ENCODE data around the gene SEC24D.
"Not testable (repeated sequence)": the region's sequence is repeated elsewhere in the genome, so short reads cannot be mapped to it uniquely, and the experiment has no call there.

SEC24D gene

GRCh38 chr4:118776955-118777640 is 58.8 kb downstream of the SEC24D start:
- H3K27me3 Mint-ChIP-seq; H3K4me3 Mint-ChIP-seq; H3K4me1 Mint-ChIP-seq (ENCODE audit: low read depth); H3K27ac Mint-ChIP-seq; H3K9me3 Mint-ChIP-seq; DNase-seq: not testable (repeated sequence)
- peaks cover 12% of the 10 kb centered on the region for H3K36me3 Mint-ChIP-seq (ENCODE audit: low read depth)

- H3K4me3 Mint-ChIP-seq, result no peak overlapping the region
- no peak for DNase-seq
- no peaks in the 10 kb centered on the region for H3K27me3 Mint-ChIP-seq
- H3K4me1 Mint-ChIP-seq (ENCODE audit: low read depth), result no peaks in the 10 kb centered on the region
- H3K9me3 Mint-ChIP-seq, result no peaks in the 10 kb centered on the region
- no peak overlapping the region for H3K27ac Mint-ChIP-seq
- peaks cover 5% of the 10 kb centered on the region for H3K36me3 Mint-ChIP-seq (ENCODE audit: low read depth)
Observed at GRCh38 chr4:118776157-118776954, 59.6 kb downstream of the SEC24D start.

DNA sequence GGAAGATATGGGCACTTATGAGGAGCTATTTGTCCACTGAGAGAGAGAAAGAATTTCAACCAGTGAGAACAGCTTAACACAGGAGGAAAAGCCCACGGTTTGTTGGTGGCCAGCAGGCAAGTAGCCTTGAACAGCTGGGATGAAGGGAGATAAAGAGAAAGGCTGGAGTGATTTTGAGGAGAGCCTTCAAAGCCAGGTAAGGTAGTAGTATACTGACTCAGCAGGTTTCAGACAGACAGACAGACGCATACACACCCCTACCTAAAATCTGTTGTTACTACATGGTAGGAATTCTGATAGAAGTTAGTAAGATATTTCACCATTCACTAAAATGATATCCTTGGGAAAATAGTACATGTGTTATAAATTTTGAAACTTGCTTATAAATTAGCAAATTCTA is 60.5 kb downstream of the SEC24D start:
- peaks cover 7% of the 10 kb centered on the region for H3K36me3 Mint-ChIP-seq (ENCODE audit: low read depth)
- no peak for DNase-seq
- no peak overlapping the region for H3K4me3 Mint-ChIP-seq
- H3K9me3 Mint-ChIP-seq, result no peaks in the 10 kb centered on the region
- H3K27ac Mint-ChIP-seq, result no peak overlapping the region
- no peaks in the 10 kb centered on the region for H3K4me1 Mint-ChIP-seq (ENCODE audit: low read depth)
- H3K27me3 Mint-ChIP-seq, result no peaks in the 10 kb centered on the region

DNA sequence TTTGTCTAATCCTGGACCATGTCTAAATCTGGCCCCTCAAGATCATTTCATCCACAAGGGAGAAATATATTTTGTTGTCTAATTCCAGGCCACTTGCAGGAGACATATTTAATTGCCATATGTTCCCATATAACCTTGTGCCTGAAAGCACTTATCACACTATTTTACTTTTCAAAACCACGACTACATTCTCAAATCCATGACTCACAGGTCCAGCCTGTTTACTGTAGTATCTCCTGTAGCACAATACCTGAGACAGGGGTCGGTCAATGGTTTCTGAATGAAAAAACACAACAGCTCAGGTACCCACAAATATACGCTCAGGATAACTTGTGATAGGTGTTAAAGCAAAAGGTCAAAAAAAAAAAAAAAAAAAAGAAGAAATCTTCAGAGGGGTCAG is 60.9 kb downstream of the SEC24D start:
- H3K27ac Mint-ChIP-seq, result no peak overlapping the region
- no peaks in the 10 kb centered on the region for H3K4me1 Mint-ChIP-seq (ENCODE audit: low read depth)
- no peaks in the 10 kb centered on the region for H3K9me3 Mint-ChIP-seq
- no peak overlapping the region for H3K4me3 Mint-ChIP-seq
- H3K27me3 Mint-ChIP-seq, result no peaks in the 10 kb centered on the region
- H3K36me3 Mint-ChIP-seq (ENCODE audit: low read depth), result peaks cover 7% of the 10 kb centered on the region
- no peak for DNase-seq

DNA sequence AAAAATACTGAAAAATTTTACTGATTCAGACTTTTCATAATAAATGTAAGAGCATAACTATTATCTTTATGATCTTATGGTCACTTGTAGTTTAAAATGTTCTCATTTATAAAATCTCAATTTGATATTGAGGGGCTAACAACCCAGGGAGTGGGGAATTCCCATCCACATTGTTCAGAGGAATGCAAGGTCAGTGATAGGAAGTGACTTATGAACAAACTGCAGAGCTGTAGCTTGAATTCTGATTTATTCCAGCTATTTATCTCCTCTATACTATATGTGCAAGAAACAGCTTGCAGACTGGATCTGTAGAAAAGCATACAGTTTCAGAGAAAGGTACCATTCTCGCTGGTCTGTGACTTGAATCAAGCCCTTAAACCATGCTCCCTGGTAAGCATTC is 61.6 kb downstream of the SEC24D start:
- Mint-ChIP-seq H3K36me3 (ENCODE audit: low read depth) (peaks cover 11% of the 10 kb centered on the region), H3K4me3 (no peak overlapping the region), H3K9me3 (no peaks in the 10 kb centered on the region), H3K27ac (no peak overlapping the region), H3K4me1 (ENCODE audit: low read depth) (no peaks in the 10 kb centered on the region), H3K27me3 (no peaks in the 10 kb centered on the region)
- DNase-seq, result no peak

- H3K36me3 Mint-ChIP-seq (ENCODE audit: low read depth), result peaks cover 18% of the 10 kb centered on the region
- no peak for DNase-seq
- no peaks in the 10 kb centered on the region for H3K27me3 Mint-ChIP-seq
- H3K4me1 Mint-ChIP-seq (ENCODE audit: low read depth), result no peaks in the 10 kb centered on the region
- no peak overlapping the region for H3K27ac Mint-ChIP-seq
- no peak overlapping the region for H3K4me3 Mint-ChIP-seq
- no peaks in the 10 kb centered on the region for H3K9me3 Mint-ChIP-seq
Observed at GRCh38 chr4:118773429-118773792, 62.5 kb downstream of the SEC24D start.

DNA sequence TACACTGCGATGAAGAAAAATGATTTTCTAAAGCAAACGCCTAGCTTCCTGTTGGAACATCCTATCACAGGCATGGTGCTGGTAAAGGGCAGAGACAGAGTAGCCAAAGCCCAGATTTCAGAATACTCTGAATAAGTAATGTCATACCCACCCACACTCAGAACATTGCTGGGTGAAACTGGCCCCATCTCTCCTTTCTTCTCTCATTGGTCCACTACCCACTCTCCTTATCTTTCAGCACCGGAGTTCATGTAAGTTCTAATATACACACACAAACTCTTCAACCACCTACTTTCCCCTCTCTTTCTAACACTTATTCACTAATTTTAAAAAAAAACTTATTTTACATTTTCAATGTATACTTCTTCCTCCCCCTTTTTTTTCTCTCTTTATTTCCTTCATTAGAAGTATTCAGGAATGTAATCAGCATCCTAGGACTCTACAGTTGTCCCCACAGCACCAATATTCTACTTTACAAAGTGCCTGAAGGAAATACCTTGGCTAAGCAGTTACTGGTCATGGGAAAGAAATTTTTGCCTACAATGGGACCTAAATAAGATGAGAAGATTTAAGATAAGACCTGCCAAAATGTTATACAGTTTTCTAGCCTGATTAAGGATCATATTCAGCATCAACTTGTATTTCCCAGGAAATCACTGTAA is 63.0 kb downstream of the SEC24D start:
- H3K9me3 Mint-ChIP-seq, result no peaks in the 10 kb centered on the region
- no peak overlapping the region for H3K4me3 Mint-ChIP-seq
- no peaks in the 10 kb centered on the region for H3K27me3 Mint-ChIP-seq
- peaks cover 24% of the 10 kb centered on the region for H3K36me3 Mint-ChIP-seq (ENCODE audit: low read depth)
- H3K4me1 Mint-ChIP-seq (ENCODE audit: low read depth), result no peaks in the 10 kb centered on the region
- DNase-seq, result no peak
- no peak overlapping the region for H3K27ac Mint-ChIP-seq

DNA sequence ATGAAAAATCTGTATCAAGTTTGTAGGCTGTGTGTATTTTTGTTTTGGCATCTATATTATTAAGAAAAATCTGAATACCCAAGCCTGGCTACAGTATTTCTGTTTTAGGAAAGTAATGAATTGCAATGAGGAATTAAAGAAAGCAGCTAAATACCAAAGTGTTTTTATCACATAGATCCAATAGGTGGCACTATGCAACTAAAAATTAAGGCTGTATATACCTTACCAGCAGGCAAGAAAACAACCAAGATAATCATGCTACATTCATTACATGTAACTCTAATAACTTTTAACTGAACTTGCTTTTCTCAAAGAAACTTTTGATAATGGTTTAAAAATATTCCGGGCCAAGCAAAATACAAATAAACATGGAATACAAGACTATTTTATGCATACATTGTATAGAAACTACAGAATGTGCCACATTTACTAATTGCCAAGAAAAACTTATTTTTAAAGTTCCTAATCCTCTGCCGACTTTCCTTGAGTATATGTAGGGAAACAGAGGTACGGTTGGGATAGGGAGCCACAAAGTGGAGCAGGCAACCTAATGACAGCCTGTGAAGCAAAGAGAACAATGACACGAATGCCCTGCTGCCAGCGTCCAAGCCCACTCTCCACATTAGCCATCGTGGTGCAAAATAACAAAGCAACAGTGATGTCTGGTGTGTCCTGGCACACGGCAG is 63.7 kb downstream of the SEC24D start:
- no peak overlapping the region for H3K27ac Mint-ChIP-seq
- no peaks in the 10 kb centered on the region for H3K27me3 Mint-ChIP-seq
- H3K9me3 Mint-ChIP-seq, result no peaks in the 10 kb centered on the region
- H3K36me3 Mint-ChIP-seq (ENCODE audit: low read depth), result peaks cover 30% of the 10 kb centered on the region
- no peak overlapping the region for H3K4me3 Mint-ChIP-seq
- H3K4me1 Mint-ChIP-seq (ENCODE audit: low read depth), result no peaks in the 10 kb centered on the region
- DNase-seq, result no peak

DNA sequence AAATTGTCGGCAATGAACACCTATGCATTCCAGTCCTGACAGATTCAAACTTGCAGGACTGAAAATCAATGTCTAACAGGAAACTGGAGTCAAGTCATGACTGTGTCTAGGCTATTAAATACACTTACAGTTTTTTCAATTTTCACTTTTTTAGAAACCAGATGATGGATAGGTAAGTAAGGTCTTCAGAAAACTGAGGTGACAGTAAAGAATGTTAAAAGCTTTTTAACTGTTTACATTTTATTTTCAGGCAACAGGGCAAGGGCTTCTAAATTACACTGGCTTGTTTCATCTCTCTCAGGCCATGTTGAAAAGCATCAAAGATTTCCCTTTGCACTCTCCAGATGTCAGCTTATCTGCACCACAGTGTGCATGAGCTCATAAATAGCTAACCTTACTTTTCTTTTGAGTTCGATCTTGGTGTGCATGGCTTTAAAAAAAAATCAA is 65.2 kb downstream of the SEC24D start:
- Mint-ChIP-seq H3K36me3 (ENCODE audit: low read depth) (peaks cover 44% of the 10 kb centered on the region), H3K4me1 (ENCODE audit: low read depth) (no peaks in the 10 kb centered on the region), H3K9me3 (no peaks in the 10 kb centered on the region), H3K27ac (no peak overlapping the region), H3K4me3 (no peak overlapping the region), H3K27me3 (no peaks in the 10 kb centered on the region)
- no peak for DNase-seq

GRCh38 chr4:118769161-118769560 is 66.8 kb downstream of the SEC24D start:
- no peaks in the 10 kb centered on the region for H3K27me3 Mint-ChIP-seq
- no peak overlapping the region for H3K4me3 Mint-ChIP-seq
- H3K27ac Mint-ChIP-seq, result no peak overlapping the region
- no peaks in the 10 kb centered on the region for H3K4me1 Mint-ChIP-seq (ENCODE audit: low read depth)
- peaks cover 60% of the 10 kb centered on the region for H3K36me3 Mint-ChIP-seq (ENCODE audit: low read depth)
- H3K9me3 Mint-ChIP-seq, result no peaks in the 10 kb centered on the region
- DNase-seq, result no peak

DNA sequence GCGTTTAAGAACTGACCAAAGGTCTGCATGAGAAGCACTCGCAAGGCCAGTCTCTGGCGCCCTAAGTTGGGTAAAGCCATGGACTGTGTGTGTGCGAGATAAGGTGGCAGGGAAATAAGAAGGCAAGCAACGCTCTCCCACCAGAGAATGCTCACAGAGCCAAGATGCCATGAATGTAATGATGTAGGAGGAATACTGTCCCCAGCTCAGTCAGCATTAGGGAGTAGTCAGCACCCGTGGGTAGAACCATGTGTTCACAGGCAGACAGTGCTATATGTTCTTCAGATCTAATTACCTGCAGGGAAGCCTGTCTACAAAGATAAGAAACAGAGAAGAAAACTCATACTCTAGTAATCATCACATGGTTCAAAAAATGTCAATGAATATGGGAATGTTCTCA is 68.8 kb downstream of the SEC24D start:
- H3K27ac Mint-ChIP-seq, result no peak overlapping the region
- H3K4me1 Mint-ChIP-seq (ENCODE audit: low read depth), result no peaks in the 10 kb centered on the region
- H3K36me3 Mint-ChIP-seq (ENCODE audit: low read depth), result peaks cover 75% of the 10 kb centered on the region
- H3K27me3 Mint-ChIP-seq, result no peaks in the 10 kb centered on the region
- no peak overlapping the region for H3K4me3 Mint-ChIP-seq
- DNase-seq, result no peak
- no peaks in the 10 kb centered on the region for H3K9me3 Mint-ChIP-seq

DNA sequence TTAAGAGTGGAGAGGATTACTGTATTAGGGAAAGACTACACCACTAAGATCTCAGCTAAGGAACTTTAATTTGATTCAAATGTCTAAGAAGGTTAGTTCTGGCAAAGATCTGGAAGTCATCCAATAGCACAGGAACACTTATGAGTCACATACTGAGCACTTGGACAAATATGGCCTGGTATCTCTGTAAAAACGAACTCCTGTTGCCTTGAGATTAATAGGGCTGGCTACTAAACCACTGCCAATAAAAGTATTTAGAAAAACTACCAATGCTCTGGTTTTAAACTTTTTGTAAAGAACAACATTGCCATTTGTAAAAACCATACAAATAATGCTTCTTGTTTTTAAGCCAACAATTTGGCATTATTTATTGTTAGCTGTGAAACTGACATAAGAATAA is 70.5 kb downstream of the SEC24D start:
- no peak for DNase-seq
- no peaks in the 10 kb centered on the region for H3K27me3 Mint-ChIP-seq

DNA sequence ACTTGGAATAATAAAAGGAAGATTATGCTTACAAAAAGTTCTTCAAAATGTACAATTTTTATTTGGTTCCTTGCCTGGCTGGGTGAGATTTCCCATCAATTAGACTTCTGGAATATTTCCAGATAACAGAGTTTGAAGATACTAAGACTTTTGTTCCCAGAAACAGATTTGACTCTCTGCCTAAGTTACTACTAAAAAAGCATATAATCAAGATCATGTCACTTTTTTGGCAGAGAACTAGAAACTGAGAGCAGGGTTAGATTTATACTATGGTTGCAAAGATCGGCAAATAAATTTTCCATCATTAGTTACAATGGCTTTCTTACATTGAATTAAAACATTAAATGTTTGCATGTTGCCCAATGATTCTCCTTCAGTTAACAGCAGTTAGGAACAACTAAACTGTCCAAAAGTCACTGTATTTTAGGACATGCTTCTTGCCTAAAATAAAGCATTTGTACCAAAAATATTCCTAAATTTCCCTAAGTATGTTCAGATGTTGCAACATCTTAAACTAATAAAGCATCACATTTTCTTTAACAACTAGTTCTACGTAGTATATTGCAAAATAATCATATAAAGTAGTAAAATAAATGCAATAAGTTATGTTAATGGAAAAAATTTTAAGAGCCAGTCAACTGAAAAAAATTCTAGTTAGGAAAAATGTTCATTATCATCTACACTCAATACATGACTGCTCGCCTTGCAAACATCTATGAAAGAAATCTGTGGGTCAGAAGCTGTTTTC is 73.0 kb downstream of the SEC24D start:
- H3K4me1 Mint-ChIP-seq (ENCODE audit: low read depth), result no peaks in the 10 kb centered on the region
- DNase-seq, result no peak
- no peaks in the 10 kb centered on the region for H3K27me3 Mint-ChIP-seq
- no peak overlapping the region for H3K27ac Mint-ChIP-seq
- peaks cover 85% of the 10 kb centered on the region for H3K36me3 Mint-ChIP-seq (ENCODE audit: low read depth)
- H3K4me3 Mint-ChIP-seq, result no peak overlapping the region
- H3K9me3 Mint-ChIP-seq, result no peaks in the 10 kb centered on the region

More for the DNA sequence above, 70.5 kb downstream of the SEC24D start:
- H3K4me3 Mint-ChIP-seq, result no peak overlapping the region
- H3K27ac Mint-ChIP-seq, result no peak overlapping the region
- peaks cover 87% of the 10 kb centered on the region for H3K36me3 Mint-ChIP-seq (ENCODE audit: low read depth)
- H3K4me1 Mint-ChIP-seq (ENCODE audit: low read depth), result no peaks in the 10 kb centered on the region
- H3K9me3 Mint-ChIP-seq, result no peaks in the 10 kb centered on the region

- no peaks in the 10 kb centered on the region for H3K9me3 Mint-ChIP-seq
- H3K36me3 Mint-ChIP-seq (ENCODE audit: low read depth), result peaks cover 85% of the 10 kb centered on the region
- H3K27ac Mint-ChIP-seq, result no peak overlapping the region
- no peak for DNase-seq
- H3K4me1 Mint-ChIP-seq (ENCODE audit: low read depth), result no peaks in the 10 kb centered on the region
- no peak overlapping the region for H3K4me3 Mint-ChIP-seq
- no peaks in the 10 kb centered on the region for H3K27me3 Mint-ChIP-seq
Observed at GRCh38 chr4:118762155-118762554, 73.8 kb downstream of the SEC24D start.
